ENCODE measurements around the gene DMTF1. TPM values are rescaled to one million over a fixed set of nuclear protein-coding genes. Genes with fewer than 3 reads are reported as not detected.

Gene DMTF1
- total RNA-seq, 1 donor, result 91.1 TPM

- peak; percentile 64 for DNase-seq (ENCODE audit: low read depth)
- H3K4me3 ChIP-seq (ENCODE audit: low read depth, low read length), result peak within 1 kb of the TSS; percentile 92
- TF ChIP-seq, protein P1, sequence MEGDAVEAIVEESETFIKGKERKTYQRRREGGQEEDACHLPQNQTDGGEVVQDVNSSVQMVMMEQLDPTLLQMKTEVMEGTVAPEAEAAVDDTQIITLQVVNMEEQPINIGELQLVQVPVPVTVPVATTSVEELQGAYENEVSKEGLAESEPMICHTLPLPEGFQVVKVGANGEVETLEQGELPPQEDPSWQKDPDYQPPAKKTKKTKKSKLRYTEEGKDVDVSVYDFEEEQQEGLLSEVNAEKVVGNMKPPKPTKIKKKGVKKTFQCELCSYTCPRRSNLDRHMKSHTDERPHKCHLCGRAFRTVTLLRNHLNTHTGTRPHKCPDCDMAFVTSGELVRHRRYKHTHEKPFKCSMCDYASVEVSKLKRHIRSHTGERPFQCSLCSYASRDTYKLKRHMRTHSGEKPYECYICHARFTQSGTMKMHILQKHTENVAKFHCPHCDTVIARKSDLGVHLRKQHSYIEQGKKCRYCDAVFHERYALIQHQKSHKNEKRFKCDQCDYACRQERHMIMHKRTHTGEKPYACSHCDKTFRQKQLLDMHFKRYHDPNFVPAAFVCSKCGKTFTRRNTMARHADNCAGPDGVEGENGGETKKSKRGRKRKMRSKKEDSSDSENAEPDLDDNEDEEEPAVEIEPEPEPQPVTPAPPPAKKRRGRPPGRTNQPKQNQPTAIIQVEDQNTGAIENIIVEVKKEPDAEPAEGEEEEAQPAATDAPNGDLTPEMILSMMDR (IDR thresholded peaks at IDR 0.05; ENCODE audit: insufficient read depth, low read length), result peak; percentile 2
Observed at GRCh38 chr7:87219545-87220025, 67.3 kb downstream of the DMTF1 start, which contains the start of gene TMEM243. TSS of gene TMEM243 (minus strand) at chr7:87219732. CDS start at chr7:87219503, 229 bp downstream.

DNA sequence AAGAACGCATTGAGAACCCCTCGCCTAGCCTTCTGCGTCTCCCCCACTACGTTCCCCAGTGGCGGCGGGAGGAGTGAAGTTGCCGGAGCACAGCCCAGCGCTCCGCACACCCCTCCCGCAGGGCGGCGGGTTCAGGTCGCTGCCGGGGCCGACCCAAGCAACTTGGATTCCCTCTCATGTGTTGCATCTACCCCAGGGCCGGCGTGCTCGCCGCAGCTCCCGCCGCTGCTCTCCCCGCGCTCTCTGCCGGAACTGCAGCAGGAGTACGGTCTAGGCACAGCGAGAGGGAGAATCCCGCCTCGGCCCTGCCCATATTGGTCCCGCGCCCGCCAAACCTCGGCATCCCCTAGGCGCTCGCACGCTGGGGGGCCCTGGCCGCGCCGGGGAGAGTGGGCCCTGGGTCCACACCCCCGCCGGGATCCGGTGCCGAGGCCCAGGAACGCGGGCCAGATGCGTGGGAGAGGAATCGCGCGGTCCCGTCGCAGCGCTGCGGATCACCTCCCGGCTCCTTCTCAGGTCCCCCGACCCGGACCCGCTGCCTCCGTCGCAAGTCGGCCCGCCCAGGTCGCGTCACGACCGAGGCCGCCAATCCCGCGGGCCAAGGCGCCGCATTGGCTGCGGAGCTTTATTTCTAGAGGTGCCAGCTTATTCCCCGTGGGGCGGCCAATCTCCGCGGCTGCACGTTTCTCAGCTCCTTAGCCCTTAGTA is 67.9 kb downstream of the DMTF1 start:
- DNase-seq (ENCODE audit: low read depth), result peak; percentile 62
- peak overlapping the region; percentile 92 for H3K4me3 ChIP-seq (ENCODE audit: low read depth, low read length)
- TF ChIP-seq, protein P1 (IDR thresholded peaks at IDR 0.05; ENCODE audit: insufficient read depth, low read length), result peak; percentile 1

DNA sequence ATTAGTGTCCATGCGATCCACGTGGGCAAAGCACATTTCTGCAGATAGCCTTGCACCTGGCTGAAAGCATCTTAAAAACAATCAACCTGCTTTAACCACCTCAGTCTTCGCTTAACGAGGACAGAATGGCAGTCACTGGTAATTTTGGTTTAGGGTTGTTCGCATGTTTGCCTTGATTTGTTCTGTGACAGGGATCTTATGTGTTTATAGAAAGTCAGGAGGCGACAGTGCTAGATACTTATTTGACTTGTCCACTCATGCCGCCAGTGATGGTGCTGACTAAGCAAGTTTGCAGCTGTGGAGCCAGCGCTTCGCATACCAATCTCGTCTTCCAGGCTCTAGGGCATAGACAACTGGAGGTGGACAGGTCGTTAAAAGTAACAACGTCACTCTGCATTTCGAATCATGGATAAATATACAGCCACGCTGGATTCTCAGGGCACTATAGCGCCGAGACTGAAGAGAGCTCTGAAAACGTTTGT is 68.5 kb downstream of the DMTF1 start:
- H3K4me3 ChIP-seq (ENCODE audit: low read depth, low read length), result peak overlapping the region; percentile 92
- peak; percentile 12 for DNase-seq (ENCODE audit: low read depth)
- TF ChIP-seq, protein P1 (IDR thresholded peaks at IDR 0.05; ENCODE audit: insufficient read depth, low read length), result no peak

DNA sequence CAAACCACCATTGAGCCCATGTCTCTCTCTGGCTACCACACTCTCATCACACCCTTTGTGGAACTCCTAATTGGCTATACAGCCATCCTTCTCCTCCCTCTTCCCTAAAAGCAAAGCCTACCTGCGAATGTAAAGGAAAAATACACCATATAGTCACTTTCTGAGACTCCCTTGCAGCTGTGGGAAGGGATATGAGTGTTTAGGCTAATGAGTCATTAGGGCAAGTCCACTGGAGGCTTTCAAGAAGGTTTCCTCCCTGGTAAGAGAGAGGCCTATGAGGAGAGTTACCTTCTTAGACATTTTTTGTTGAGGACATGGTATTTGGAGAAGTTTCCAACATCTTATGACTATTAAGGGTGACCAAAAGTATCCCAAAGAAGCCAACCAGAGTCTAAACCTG is 71.4 kb downstream of the DMTF1 start:
- DNase-seq (ENCODE audit: low read depth), result no peak
- TF ChIP-seq, protein P1 (IDR thresholded peaks at IDR 0.05; ENCODE audit: insufficient read depth, low read length), result no peak
- no peak overlapping the region for H3K4me3 ChIP-seq (ENCODE audit: low read depth, low read length)

- DNase-seq (ENCODE audit: low read depth), result peak; percentile 14
Observed at GRCh38 chr7:87225696-87226095, 73.4 kb downstream of the DMTF1 start.

DNA sequence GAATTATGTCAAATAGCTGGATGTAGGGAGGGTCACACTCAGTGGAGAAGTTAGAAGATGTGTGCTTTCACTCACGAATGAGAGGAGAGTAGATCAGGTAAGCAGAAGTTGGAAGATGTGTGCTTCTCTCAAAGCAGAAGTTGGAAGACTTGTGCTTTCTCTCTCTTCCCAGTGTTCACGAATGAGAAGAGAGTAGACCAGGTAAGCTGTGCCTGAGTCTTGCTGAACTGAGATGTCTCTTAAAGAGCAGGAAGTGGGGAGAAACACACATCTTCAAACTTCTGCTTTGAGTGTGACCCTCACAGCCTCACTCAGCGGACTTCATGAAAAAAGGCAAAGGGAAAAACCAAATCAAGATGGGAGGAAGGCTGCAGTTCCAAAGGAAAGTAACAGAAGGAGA is 74.2 kb downstream of the DMTF1 start:
- no peak overlapping the region for H3K4me3 ChIP-seq (ENCODE audit: low read depth, low read length)
- DNase-seq (ENCODE audit: low read depth), result no peak
- TF ChIP-seq, protein P1 (IDR thresholded peaks at IDR 0.05; ENCODE audit: insufficient read depth, low read length), result no peak

More at GRCh38 chr7:87225696-87226095, 73.4 kb downstream of the DMTF1 start:
- TF ChIP-seq, protein P1 (IDR thresholded peaks at IDR 0.05; ENCODE audit: insufficient read depth, low read length), result no peak
- no peak overlapping the region for H3K4me3 ChIP-seq (ENCODE audit: low read depth, low read length)

All from fibroblast of the aortic adventitia (primary cell).